Spleen (tissue), 7 donors: Measurements from ENCODE around the gene ASXL3.

Experiments used
- POLR2A ChIP-seq, 3 donors: fragments of 450-650 bp; IDR thresholded peaks; one replicate each; pipeline ENCODE4 v1.5.1; 2017; ENCODE audit warnings: antibody characterized with exemption in 3 of 3, mild to moderate bottlenecking in 1 of 3
- TF ChIP-seq, protein P1 (sequence below), 11 experiments: fragments of 200-600 bp in 7 of 11; fragments of 450-650 bp in 4 of 11; sonication (generic) in 4 of 11; IDR thresholded peaks in 8 of 11; conservative IDR thresholded peaks in 3 of 11; 1 replicate in 7 of 11; 2 replicates in 4 of 11; pipeline versions ENCODE4 v1.4.0 to v1.8.0; 2016 to 2021; ENCODE audit warnings: antibody characterized with exemption in 11 of 11, inconsistent platforms in 4 of 11, mild to moderate bottlenecking in 1 of 11
- donor health status: DM: no; HTN: no; CAD: no; lungs with moderate emphysema.
- donor health status: DM: no; HTN: no; CAD: no.
- donor health status: DM: no; HTN: no; CAD: no.

GRCh38 chr18:33556846-33557245, 21.2 kb upstream of the ASXL3 start:
- TF ChIP-seq POLR2A (IDR thresholded peaks at IDR 0.05), result no peak
- TF ChIP-seq, protein P1, sequence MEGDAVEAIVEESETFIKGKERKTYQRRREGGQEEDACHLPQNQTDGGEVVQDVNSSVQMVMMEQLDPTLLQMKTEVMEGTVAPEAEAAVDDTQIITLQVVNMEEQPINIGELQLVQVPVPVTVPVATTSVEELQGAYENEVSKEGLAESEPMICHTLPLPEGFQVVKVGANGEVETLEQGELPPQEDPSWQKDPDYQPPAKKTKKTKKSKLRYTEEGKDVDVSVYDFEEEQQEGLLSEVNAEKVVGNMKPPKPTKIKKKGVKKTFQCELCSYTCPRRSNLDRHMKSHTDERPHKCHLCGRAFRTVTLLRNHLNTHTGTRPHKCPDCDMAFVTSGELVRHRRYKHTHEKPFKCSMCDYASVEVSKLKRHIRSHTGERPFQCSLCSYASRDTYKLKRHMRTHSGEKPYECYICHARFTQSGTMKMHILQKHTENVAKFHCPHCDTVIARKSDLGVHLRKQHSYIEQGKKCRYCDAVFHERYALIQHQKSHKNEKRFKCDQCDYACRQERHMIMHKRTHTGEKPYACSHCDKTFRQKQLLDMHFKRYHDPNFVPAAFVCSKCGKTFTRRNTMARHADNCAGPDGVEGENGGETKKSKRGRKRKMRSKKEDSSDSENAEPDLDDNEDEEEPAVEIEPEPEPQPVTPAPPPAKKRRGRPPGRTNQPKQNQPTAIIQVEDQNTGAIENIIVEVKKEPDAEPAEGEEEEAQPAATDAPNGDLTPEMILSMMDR (IDR thresholded peaks at IDR 0.05 in 8 of 11, conservative IDR thresholded peaks at IDR 0.05 in 3 of 11), result no peak
